Vagina (tissue), 2 donors: Measurements from ENCODE around the gene UBE2F.

Source experiments
- CTCF ChIP-seq, 3 experiments: fragments of 450-650 bp in 2 of 3; fragments of 200-600 bp in 1 of 3; sonication (generic) in 1 of 3; IDR thresholded peaks; one replicate each; pipeline ENCODE4 v1.5.1; 2017 to 2019; ENCODE audit warnings: antibody characterized with exemption in 3 of 3, mild to moderate bottlenecking in 2 of 3, moderate library complexity in 2 of 3
- POLR2A ChIP-seq, 2 donors: fragments of 450-650 bp; IDR thresholded peaks; one replicate each; pipeline ENCODE4 v1.6.1; 2017; ENCODE audit warnings: antibody characterized with exemption in 2 of 2, mild to moderate bottlenecking in 2 of 2, moderate library complexity in 2 of 2
- POLR2AphosphoS5 ChIP-seq, 2 donors: sonication (generic); formaldehyde crosslinking; IDR thresholded peaks; one replicate each; pipeline ENCODE4 v1.9.0; 2017; ENCODE audit warnings: antibody characterized with exemption in 2 of 2, mild to moderate bottlenecking in 2 of 2, low read depth in 1 of 2; ENCODE audit not compliant: insufficient read depth in 1 of 2

- TF ChIP-seq CTCF (IDR thresholded peaks at IDR 0.05): no peak
- no peak for TF ChIP-seq POLR2AphosphoS5 (IDR thresholded peaks at IDR 0.05; ENCODE audit: insufficient read depth in 1 of 2, low read depth in 1 of 2)
- TF ChIP-seq POLR2A (IDR thresholded peaks at IDR 0.05): no peak
Observed at GRCh38 chr2:238087211-238087610, 120.4 kb downstream of the UBE2F start.
